Spinal cord (tissue), 10 donors: Measurements from ENCODE around the gene TRIM15. TPM values are rescaled to one million over a fixed set of nuclear protein-coding genes. Genes with fewer than 3 reads are reported as not detected.
"Not testable (repeated sequence)": the region's sequence is repeated elsewhere in the genome, so short reads cannot be mapped to it uniquely, and the experiment has no call there.

Experiments
- DNase-seq, 6 donors: peaks; one replicate each; pipeline versions ENCODE4 v3.0.0 to v3.0.0-alpha.2; 2013 to 2015; ENCODE audit warnings: low spot score in 6 of 6, low read depth in 4 of 6
- H3K27ac ChIP-seq: one replicate; pipeline ENCODE4 v1.5.1; 2013; ENCODE audit warnings: low read depth, low read length, control low read depth
- H3K27me3 ChIP-seq: one replicate; pipeline ENCODE4 v1.6.1; 2013; ENCODE audit warnings: low read length; ENCODE audit not compliant: control insufficient read depth, insufficient read depth
- H3K36me3 ChIP-seq: one replicate; pipeline ENCODE4 v1.6.1; 2013; ENCODE audit warnings: low read length; ENCODE audit not compliant: control insufficient read depth, insufficient read depth
- H3K4me1 ChIP-seq: one replicate; pipeline ENCODE4 v1.6.1; 2013; ENCODE audit warnings: low read length; ENCODE audit not compliant: control insufficient read depth, insufficient read depth
- H3K4me3 ChIP-seq: one replicate; pipeline ENCODE4 v1.5.1; 2013; ENCODE audit warnings: low read depth, low read length, control low read depth
- H3K9me3 ChIP-seq: one replicate; pipeline ENCODE4 v1.6.1; 2013; ENCODE audit warnings: low read length; ENCODE audit not compliant: control insufficient read depth, insufficient read depth
- WGBS: methylation state at CpG from one replicate; pipeline ENCODE4 v1.1.5; 2013; ENCODE audit warnings: missing lambda C conversion rate; ENCODE audit not compliant: insufficient coverage; 5-methylcytosine and 5-hydroxymethylcytosine counted together
- long read RNA-seq, 4 donors: transcript quantifications; one replicate each; lab custom pipeline, GENCODE V29; 2026
- polyA plus RNA-seq, 2 donors: library from polyadenylated mRNA; unstranded; fragments of 120-200 nt; gene quantifications; one replicate each; pipeline ENCODE4 v1.2.1, GENCODE V29; 2013; ENCODE audit not compliant: insufficient read length in 2 of 2
- total RNA-seq, 2 donors: library from RNA; depleted of rRNA in 1 of 2; stranded (reverse); fragments of 120-200 nt in 1 of 2; fragments of >200 nt in 1 of 2; gene quantifications; one replicate each; pipeline versions ENCODE4 v1.2.3 to v1.2.4, GENCODE V29; 2013 to 2014
- donor health status: healthy.

TRIM15 gene
- total RNA-seq (not detected), polyA plus RNA-seq (not detected)
- long read RNA-seq, donor 1: 0 reads
- long read RNA-seq, donor 2: 0 reads
- long read RNA-seq, donor 3: 0 reads
- long read RNA-seq, donor 4: 0 reads

DNA sequence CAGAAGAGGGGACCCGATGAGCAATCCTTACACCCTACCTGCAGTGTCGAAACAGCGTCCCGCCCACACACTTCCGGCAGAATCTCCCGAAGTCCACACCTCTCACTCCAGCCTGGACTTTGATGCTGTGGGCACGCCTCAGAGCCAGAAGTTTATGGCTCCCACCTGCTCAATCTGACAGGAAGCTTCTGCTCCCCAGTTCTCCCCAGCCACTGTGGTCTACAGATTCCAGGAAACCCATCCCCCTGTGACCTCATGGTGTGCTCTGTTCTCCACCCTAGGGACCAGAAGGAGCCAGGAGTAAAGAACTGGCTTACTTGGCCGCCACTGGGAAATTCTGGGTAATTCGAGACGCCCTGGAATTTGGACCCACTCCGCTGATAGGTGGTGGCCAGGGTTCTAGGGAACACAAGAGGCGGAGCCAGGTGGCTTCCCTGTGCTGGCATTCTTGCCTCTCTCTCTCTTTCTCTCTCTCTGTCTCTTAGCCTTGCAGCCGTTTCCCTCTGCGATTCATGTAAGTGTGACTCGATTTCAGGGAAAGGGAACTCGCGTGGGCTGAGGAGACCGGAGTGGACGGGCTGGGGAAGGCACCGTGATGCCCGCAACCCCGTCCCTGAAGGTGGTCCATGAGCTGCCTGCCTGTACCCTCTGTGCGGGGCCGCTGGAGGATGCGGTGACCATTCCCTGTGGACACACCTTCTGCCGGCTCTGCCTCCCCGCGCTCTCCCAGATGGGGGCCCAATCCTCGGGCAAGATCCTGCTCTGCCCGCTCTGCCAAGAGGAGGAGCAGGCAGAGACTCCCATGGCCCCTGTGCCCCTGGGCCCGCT is at the start of gene TRIM15:
TRIM15 (plus strand) TSS at position 457 of the 828 bp plus-strand sequence; CDS start at position 596, 139 bp downstream.
- no peaks in the 10 kb centered on the region for H3K4me1 ChIP-seq
- H3K36me3 ChIP-seq: no peaks in the 10 kb centered on the region
- DNase-seq: no peak
- H3K4me3 ChIP-seq: no peak within 1 kb of the TSS
- no peaks in the 10 kb centered on the region for H3K9me3 ChIP-seq
- 79% methylated on average over 26 of the region's 31 CpGs for WGBS
- H3K27ac ChIP-seq: no peak within 1 kb of the TSS
- H3K27me3 ChIP-seq: peaks cover 3% of the 10 kb centered on the region

DNA sequence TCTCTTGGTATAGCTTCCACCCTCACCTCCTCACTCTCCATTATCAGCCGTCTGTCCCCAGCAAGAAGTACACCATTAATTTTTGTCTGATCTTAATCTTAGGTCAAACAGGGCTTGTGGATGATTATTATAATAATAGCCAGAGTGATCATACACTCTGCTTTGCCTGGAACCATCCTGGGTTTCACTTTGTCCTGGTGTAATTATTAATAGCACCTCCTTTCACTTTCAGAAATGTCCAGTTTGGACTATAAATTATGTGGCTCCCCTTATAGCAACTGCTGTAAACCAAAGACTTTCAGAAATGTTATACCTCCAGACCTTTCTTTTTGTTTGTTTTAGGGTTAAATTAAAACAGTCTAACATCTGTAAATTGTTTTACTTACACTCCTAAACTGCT is 49.5 kb upstream of the TRIM15 start:
- Histone ChIP-seq H3K4me1 (no peaks in the 10 kb centered on the region), H3K36me3 (no peaks in the 10 kb centered on the region), H3K4me3 (no peak overlapping the region), H3K27me3 (peaks cover 50% of the 10 kb centered on the region), H3K27ac (no peak overlapping the region), H3K9me3 (no peaks in the 10 kb centered on the region)
- no CpG with 5 or more reads among the region's 1 CpG for WGBS
- no peak for DNase-seq

DNA sequence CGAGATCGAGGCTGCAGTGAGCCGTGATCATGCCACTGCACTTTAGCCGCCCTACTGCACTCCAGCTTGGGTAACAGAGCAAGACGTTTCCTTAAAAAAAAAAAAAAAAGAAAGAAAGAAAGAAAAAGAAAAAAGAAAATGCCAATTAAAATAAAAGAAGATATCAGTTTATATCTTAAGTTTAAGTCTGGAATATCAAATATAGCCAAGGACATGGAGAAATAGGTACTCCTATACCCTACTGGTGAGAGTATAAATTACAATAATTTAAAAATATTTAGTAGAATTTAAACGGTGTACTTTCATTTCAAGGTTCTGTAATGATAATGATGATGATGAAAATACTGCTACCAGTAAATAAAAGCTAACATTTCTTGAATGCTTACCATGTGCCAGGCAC is 46.6 kb upstream of the TRIM15 start:
- H3K4me1 ChIP-seq: no peaks in the 10 kb centered on the region
- peaks cover 30% of the 10 kb centered on the region for H3K27me3 ChIP-seq
- H3K4me3 ChIP-seq: no peak overlapping the region
- no peaks in the 10 kb centered on the region for H3K9me3 ChIP-seq
- no CpG with 5 or more reads among the region's 6 CpGs for WGBS
- DNase-seq: no peak
- no peak overlapping the region for H3K27ac ChIP-seq
- H3K36me3 ChIP-seq: no peaks in the 10 kb centered on the region

DNA sequence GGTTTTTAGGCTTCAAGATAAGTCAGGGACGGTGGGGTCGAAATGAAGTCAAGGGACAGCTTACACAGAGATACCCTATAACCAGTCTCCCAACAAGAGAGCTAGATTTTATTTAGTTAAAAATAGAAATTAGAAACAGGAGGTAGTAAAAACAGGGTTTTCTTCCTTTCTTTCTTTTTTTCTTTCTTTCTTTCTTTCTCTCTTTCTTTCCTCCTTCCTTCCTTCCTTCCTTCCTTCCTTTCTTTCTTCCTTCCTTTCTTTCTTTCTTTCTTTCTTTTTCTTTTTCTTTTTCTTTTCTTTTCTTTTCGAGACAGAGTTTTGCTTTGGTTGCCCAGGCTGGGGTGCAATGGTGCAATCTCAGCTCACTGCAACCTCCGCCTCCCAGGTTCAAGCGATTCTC is 44.7 kb upstream of the TRIM15 start:
- not testable (repeated sequence) for DNase-seq, H3K36me3 ChIP-seq, H3K27ac ChIP-seq, H3K4me3 ChIP-seq, H3K9me3 ChIP-seq, H3K4me1 ChIP-seq
- peaks cover 14% of the 10 kb centered on the region for H3K27me3 ChIP-seq
- WGBS: 100% methylated on average over 2 of the region's 5 CpGs

DNA sequence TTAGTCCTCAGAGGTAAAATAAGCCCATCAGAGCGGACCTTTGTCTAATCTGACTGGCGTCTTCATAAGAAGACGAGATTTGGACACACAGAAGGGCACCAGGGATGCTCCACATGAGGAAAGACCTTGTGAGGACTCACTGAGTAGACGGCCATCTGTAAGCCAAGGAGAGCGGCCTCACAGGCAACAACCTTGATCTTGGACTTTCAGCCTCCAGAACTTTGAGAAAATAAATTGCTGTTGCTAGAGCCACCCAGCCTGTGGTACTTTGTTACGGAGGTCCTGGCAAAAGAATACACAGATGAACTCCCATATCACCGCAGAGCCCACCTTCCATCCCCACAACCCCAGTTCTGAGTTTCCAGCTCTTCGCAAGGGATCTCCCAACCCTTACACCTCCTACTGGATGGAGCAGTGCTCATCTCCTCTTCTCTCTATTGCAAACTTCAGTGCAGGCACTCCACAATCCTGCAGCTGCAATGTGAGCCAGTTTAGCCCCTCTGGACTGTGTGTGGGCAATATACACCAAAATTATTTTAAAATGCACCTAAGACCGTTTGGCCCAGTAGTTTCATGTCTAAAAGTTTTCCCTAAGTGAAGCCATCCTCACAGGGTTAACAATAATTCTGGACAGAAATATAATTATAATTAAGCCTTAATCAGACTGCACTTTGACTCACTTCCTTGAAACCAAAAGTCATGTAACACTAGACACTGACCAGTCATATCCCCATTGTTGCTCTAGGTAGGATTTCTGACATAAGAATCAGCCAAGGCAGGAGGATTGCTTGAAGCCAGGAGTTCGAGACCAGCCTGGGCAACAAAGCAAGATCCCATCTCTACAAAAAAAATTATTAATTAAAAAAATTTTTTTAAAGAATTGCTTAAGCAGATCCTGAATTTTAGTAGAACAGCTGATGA is 41.6 kb upstream of the TRIM15 start:
- H3K4me1 ChIP-seq: no peaks in the 10 kb centered on the region
- peaks cover 16% of the 10 kb centered on the region for H3K27me3 ChIP-seq
- no peak for DNase-seq
- 86% methylated on average over 8 of the region's 10 CpGs for WGBS
- H3K36me3 ChIP-seq: no peaks in the 10 kb centered on the region
- no peaks in the 10 kb centered on the region for H3K9me3 ChIP-seq
- no peak overlapping the region for H3K4me3 ChIP-seq
- H3K27ac ChIP-seq: no peak overlapping the region

DNA sequence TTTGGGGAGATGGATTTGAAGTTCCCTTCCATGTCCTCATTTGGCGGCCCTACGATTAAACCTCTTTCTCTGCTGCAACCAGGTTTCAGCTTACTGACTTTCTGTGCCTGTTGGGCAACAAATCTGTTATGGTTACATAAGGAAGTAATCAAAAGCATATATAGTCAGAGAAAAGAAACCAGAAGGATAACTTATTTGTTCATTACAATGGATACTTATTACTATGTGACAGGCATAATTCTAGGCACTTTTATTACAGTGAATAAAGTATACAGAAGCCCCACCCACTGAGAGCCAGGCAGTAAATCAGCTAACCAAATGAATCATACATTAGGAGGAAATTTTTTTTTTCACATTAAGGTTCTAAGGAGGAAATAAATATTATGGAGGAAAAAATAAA is 40.8 kb upstream of the TRIM15 start:
- Histone ChIP-seq H3K27me3 (peaks cover 24% of the 10 kb centered on the region), H3K9me3 (no peaks in the 10 kb centered on the region), H3K4me1 (peaks cover 5% of the 10 kb centered on the region), H3K36me3 (no peaks in the 10 kb centered on the region), H3K27ac (no peak overlapping the region), H3K4me3 (no peak overlapping the region)
- no peak for DNase-seq
- WGBS: no CpG with 5 or more reads among the region's 2 CpGs

DNA sequence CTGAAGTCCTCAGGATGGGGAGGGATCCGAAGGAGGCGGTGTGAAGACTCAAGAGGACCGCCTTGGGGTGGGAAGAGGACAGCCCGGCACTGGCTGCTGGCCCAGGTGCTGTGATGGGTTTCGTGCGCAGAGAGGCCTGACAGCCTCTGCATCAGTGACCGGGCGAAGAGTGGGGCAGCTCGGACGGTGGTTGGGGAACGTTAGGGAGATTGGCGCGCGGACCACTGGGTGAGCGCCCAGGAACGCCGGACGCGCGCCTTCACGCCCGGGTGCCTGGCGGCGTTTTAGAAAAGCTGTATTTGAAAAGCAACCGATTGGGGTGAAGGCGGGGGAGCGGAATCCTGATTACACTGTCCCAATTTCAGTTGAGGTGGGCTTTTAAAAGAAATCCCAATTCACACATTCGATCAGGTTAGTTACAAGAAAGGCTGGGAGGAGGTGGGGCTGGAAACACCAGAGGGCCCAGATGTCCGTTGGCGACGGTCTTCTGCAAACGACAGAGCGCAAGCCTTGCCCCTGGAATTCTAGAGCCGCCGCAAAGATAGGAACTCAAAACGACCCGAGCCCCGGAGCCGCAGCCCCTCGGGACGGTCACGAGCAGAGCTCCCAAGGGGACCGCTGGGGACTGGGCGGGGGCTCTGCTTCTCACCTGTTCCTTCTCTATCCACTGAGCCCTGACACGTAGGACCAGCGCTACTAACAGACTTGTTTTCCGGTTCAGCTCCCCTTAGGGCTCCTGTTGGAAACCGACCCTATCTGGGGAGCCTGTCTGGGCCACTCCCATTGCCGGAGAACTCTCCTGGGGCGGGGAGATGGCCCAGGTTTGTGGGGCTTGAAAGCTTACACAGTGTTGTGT is 35.9 kb upstream of the TRIM15 start:
- H3K36me3 ChIP-seq: no peaks in the 10 kb centered on the region
- no peaks in the 10 kb centered on the region for H3K9me3 ChIP-seq
- H3K27ac ChIP-seq: no peak overlapping the region
- H3K4me1 ChIP-seq: peaks cover 12% of the 10 kb centered on the region
- peaks cover 65% of the 10 kb centered on the region for H3K27me3 ChIP-seq
- DNase-seq: peak in 2 of 6 donors; percentile 14 to 17
- no peak overlapping the region for H3K4me3 ChIP-seq
- WGBS: 2% methylated on average over 50 of the region's 50 CpGs

DNA sequence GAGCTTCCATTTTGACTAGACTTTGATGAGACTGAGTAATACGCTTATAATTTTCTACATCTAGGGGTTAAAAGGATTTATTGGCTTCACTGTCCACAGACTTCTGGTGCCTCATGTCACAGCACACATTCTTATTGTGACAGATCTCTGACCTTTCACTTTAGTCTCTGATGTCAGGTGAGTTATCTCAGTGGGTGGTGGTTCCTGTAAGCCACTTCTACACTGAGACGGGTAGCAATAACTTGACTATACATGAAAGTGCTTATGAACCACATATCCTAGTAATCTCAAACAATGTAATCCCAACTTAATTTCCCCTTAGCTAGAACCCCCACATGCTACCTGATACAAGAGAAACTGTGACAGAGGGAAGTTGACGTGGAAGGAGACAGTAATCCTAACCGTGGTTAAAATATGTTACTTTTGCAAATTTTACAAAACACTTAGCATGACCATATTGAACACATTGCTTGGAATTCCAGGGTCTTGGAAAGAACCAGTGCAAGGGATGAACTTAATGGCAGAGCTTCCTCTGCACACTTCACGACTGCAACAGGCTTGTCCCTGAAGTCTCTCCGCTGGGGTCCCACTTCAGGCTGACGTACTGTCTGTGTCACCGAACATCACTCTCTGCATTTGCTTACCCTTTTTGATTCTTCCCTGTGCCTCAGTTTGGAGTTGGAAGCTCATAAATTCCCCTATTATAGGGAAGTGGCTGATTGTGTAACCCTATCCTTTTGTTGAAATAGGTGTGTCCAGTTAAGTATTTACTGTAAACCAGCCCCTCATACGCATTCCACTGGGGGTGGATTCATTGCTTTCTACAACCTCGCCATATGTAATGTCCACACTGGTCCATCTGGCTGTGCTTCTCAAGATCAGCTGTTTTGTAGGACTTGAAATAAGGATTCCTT is 33.8 kb upstream of the TRIM15 start:
- H3K4me3 ChIP-seq: no peak overlapping the region
- peaks cover 61% of the 10 kb centered on the region for H3K27me3 ChIP-seq
- peaks cover 12% of the 10 kb centered on the region for H3K4me1 ChIP-seq
- no peak overlapping the region for H3K27ac ChIP-seq
- no peaks in the 10 kb centered on the region for H3K36me3 ChIP-seq
- no peak for DNase-seq
- 96% methylated on average over 2 of the region's 10 CpGs for WGBS
- no peaks in the 10 kb centered on the region for H3K9me3 ChIP-seq
